ENCODE measurements around the gene FKBP7. TPM values are rescaled to one million over a fixed set of nuclear protein-coding genes. Genes with fewer than 3 reads are reported as not detected.
"Not testable (repeated sequence)": the region's sequence is repeated elsewhere in the genome, so short reads cannot be mapped to it uniquely, and the experiment has no call there.

The FKBP7 gene
- total and polyA plus RNA-seq, 7 donors = 2.1 to 5.6 (median 3.1) TPM

GRCh38 chr2:178425255-178425827 is 53.1 kb downstream of the FKBP7 start:
- Histone ChIP-seq H3K4me3 (no peak overlapping the region), H3K27me3 (ENCODE audit: insufficient read depth in 3 of 3, low read length in 2 of 3) (no peaks in the 10 kb centered on the region), H3K27ac (no peak overlapping the region), H3K36me3 (ENCODE audit: insufficient read depth in 1 of 2, low read depth in 1 of 2) (peaks cover 3 to 34% of the 10 kb centered on the region in 2 donors), H3K4me1 (no peaks in the 10 kb centered on the region), H3K9me3 (no peaks in the 10 kb centered on the region)
- WGBS, 3 donors = 95 to 97% (median 96%) methylated on average over 4 of the region's 4 CpGs
- intact Hi-C loops (cut with DNase I) = no loop called here
- DNase-seq (no peak), ATAC-seq (no peak)
- TF ChIP-seq CTCF (IDR thresholded peaks at IDR 0.05) = no peak

GRCh38 chr2:178423746-178424145 is 54.7 kb downstream of the FKBP7 start:
- H3K9me3 ChIP-seq; DNase-seq; ATAC-seq; H3K4me1 ChIP-seq; H3K27ac ChIP-seq; intact Hi-C loops (cut with DNase I); H3K4me3 ChIP-seq; H3K27me3 ChIP-seq (ENCODE audit: insufficient read depth in 3 of 3, low read length in 2 of 3): not testable (repeated sequence)
- peaks cover 0 to 18% of the 10 kb centered on the region in 2 donors for H3K36me3 ChIP-seq (ENCODE audit: insufficient read depth in 1 of 2, low read depth in 1 of 2)
- WGBS, 3 donors = 92 to 97% (median 96%) methylated on average over 5 of the region's 5 CpGs

GRCh38 chr2:178422097-178422496 is 56.3 kb downstream of the FKBP7 start:
- Histone ChIP-seq H3K9me3 (no peaks in the 10 kb centered on the region), H3K36me3 (ENCODE audit: insufficient read depth in 1 of 2, low read depth in 1 of 2) (peaks cover 0 to 6% of the 10 kb centered on the region in 2 donors), H3K4me1 (no peaks in the 10 kb centered on the region), H3K4me3 (no peak overlapping the region), H3K27ac (no peak overlapping the region), H3K27me3 (ENCODE audit: insufficient read depth in 3 of 3, low read length in 2 of 3) (no peaks in the 10 kb centered on the region)
- ATAC-seq = peak in 2 of 4 donors; percentile 18 to 29
- DNase-seq = no peak
- TF ChIP-seq CTCF (IDR thresholded peaks at IDR 0.05) = no peak
- intact Hi-C loops (cut with DNase I) = no loop called here
- WGBS, 3 donors = 75 to 92% (median 89%) methylated on average over 3 of the region's 3 CpGs

- no peak overlapping the region for H3K27ac ChIP-seq
- intact Hi-C loops (cut with DNase I) = no loop called here
- ATAC-seq (no peak), DNase-seq (no peak)
- no peak overlapping the region for H3K4me3 ChIP-seq
- H3K4me1 ChIP-seq = no peaks in the 10 kb centered on the region
- 5 to 24% (median 11%) methylated on average over 1 of the region's 1 CpG for WGBS, 3 donors
- no peak for TF ChIP-seq CTCF (IDR thresholded peaks at IDR 0.05)
- no peaks in the 10 kb centered on the region for H3K36me3 ChIP-seq (ENCODE audit: insufficient read depth in 1 of 2, low read depth in 1 of 2)
- H3K27me3 ChIP-seq (ENCODE audit: insufficient read depth in 3 of 3, low read length in 2 of 3) = no peaks in the 10 kb centered on the region
- no peaks in the 10 kb centered on the region for H3K9me3 ChIP-seq
Observed at GRCh38 chr2:178420463-178420999, 57.9 kb downstream of the FKBP7 start.

GRCh38 chr2:178419123-178419522 is 59.3 kb downstream of the FKBP7 start:
- ATAC-seq (no peak), DNase-seq (no peak)
- Histone ChIP-seq H3K36me3 (ENCODE audit: insufficient read depth in 1 of 2, low read depth in 1 of 2) (no peaks in the 10 kb centered on the region), H3K27ac (no peak overlapping the region), H3K4me1 (peaks cover 8% of the 10 kb centered on the region), H3K27me3 (ENCODE audit: insufficient read depth in 3 of 3, low read length in 2 of 3) (no peaks in the 10 kb centered on the region), H3K4me3 (no peak overlapping the region), H3K9me3 (no peaks in the 10 kb centered on the region)
- intact Hi-C loops (cut with DNase I) = loop anchor here in 1 of 2 donors (10.0 kb wide), 1 partner anchor 304 kb away; the partner anchor contains the start of gene RBM45
- no peak for TF ChIP-seq CTCF (IDR thresholded peaks at IDR 0.05)
- WGBS, 3 donors = 68 to 81% (median 72%) methylated on average over 1 of the region's 1 CpG
